HEK293 (cell line): ENCODE results near the gene GNAZ.
A peak's percentile ranks its signal among the peaks of the same experiment; 100 is the strongest.

ENCODE experiments used
- CTCF ChIP-seq: fragments of 450-650 bp; formaldehyde crosslinking; IDR thresholded peaks from 2 replicates; pipeline ENCODE4 v1.5.1; 2016; ENCODE audit warnings: missing biosample characterization, missing genetic modification characterization
- IKZF3 ChIP-seq: fragments of 450-650 bp; IDR thresholded peaks from 2 replicates; pipeline ENCODE4 v1.5.0; 2018; ENCODE audit warnings: missing biosample characterization, mild to moderate bottlenecking, missing genetic modification characterization, moderate library complexity
- REST ChIP-seq: fragments of 450-650 bp; formaldehyde crosslinking; IDR thresholded peaks from 2 replicates; pipeline ENCODE4 v1.5.1; 2016; ENCODE audit warnings: missing biosample characterization, missing genetic modification characterization
- ZNF324 ChIP-seq: fragments of 450-650 bp; formaldehyde crosslinking; IDR thresholded peaks from 2 replicates; pipeline ENCODE4 v1.5.1; 2016; ENCODE audit warnings: missing biosample characterization, missing genetic modification characterization
- ZNF792 ChIP-seq: fragments of 450-650 bp; formaldehyde crosslinking; IDR thresholded peaks from 2 replicates; pipeline ENCODE4 v1.5.1; 2016; ENCODE audit warnings: missing biosample characterization, missing genetic modification characterization

- TF ChIP-seq IKZF3 (tag by site-specific recombination), result no peak
- TF ChIP-seq REST (tag by site-specific recombination), result no peak
- no peak for TF ChIP-seq ZNF324
- peak; percentile 55; the same call in 1 of the 2 replicates for TF ChIP-seq CTCF (tag by site-specific recombination)
- no peak for TF ChIP-seq ZNF792 (tag by site-specific recombination)
Measured at GRCh38 chr22:23069502-23070357, 589 bp upstream of the GNAZ start.
